ENCODE results near the gene TRA2A.
"Not testable (repeated sequence)": the region's sequence is repeated elsewhere in the genome, so short reads cannot be mapped to it uniquely, and the experiment has no call there.

Gene TRA2A

GRCh38 chr7:23530405-23530804 lies 1.4 kb downstream of the TRA2A start:
- FAIRE-seq (no peak), DNase-seq (ENCODE audit: insufficient read length, low spot score) (no peak)
- TF ChIP-seq, protein P1, sequence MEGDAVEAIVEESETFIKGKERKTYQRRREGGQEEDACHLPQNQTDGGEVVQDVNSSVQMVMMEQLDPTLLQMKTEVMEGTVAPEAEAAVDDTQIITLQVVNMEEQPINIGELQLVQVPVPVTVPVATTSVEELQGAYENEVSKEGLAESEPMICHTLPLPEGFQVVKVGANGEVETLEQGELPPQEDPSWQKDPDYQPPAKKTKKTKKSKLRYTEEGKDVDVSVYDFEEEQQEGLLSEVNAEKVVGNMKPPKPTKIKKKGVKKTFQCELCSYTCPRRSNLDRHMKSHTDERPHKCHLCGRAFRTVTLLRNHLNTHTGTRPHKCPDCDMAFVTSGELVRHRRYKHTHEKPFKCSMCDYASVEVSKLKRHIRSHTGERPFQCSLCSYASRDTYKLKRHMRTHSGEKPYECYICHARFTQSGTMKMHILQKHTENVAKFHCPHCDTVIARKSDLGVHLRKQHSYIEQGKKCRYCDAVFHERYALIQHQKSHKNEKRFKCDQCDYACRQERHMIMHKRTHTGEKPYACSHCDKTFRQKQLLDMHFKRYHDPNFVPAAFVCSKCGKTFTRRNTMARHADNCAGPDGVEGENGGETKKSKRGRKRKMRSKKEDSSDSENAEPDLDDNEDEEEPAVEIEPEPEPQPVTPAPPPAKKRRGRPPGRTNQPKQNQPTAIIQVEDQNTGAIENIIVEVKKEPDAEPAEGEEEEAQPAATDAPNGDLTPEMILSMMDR (IDR thresholded peaks at IDR 0.05; ENCODE audit: insufficient read depth, missing control alignments) = no peak

DNA sequence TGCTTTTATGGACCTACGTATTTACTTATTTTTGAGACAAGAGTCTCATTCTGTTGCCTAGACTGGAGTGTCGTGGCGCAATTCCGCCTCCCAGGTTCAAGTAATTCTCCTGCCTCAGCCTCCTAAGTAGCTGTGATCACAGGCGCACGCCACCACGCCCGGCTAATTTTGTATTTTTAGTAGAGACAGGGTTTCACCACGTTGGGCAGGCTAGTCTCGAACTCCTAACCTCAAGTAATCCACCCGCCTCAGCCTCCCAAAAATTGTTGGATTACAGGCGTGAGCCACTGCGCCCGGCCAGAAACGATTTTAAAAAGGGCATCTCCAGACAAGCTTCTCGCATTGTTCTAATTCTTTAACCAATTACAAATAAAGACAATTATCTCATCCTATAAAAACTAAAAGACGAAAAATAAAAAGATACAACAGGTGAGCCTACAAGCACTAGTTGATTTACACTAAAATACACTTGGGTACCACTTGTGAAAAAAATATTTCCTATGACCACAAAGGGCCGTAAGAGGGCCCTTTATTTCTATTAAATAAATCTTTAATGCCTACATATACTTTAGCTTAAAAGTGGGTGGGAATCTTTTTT lies 2.4 kb downstream of the TRA2A start:
- DNase-seq (ENCODE audit: insufficient read length, low spot score) = no peak
- TF ChIP-seq, protein P1 (IDR thresholded peaks at IDR 0.05; ENCODE audit: insufficient read depth, missing control alignments) = no peak
- FAIRE-seq = no peak

- not testable (repeated sequence) for DNase-seq (ENCODE audit: insufficient read length, low spot score); FAIRE-seq
Observed at GRCh38 chr7:23525611-23526010, 6.2 kb downstream of the TRA2A start.

GRCh38 chr7:23524473-23524872 lies 7.3 kb downstream of the TRA2A start:
- TF ChIP-seq, protein P1 (IDR thresholded peaks at IDR 0.05; ENCODE audit: insufficient read depth, missing control alignments) = no peak
- DNase-seq (ENCODE audit: insufficient read length, low spot score) = no peak
- no peak for FAIRE-seq

DNA sequence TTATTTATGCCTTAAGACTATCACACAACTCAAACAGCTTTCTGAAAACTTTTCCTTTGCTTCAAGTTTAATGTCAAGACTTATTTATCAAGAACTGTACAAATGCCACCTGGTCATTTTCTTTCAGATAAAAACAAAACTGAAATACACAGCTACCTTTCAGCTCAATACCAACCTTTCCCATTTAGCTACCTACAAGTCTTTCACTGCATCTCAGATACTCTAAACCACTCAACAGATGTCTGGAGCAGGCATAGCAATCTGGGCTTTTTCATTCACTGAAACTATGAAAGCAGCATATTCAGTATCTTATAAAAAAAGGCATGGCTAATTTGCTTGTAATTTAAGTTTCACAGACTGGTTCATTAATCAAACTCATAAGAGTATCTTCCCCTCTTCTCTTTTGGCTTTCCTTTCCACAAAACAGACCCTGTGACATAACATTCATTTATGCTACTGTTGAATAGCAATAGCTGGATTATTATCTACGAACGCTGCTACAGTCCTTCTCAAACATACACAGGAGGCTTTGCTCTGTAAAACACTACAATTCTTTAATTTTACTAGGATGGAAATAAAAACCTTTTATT lies 8.2 kb downstream of the TRA2A start:
- no peak for DNase-seq (ENCODE audit: insufficient read length, low spot score)
- peak; percentile 16 for FAIRE-seq
- TF ChIP-seq, protein P1 (IDR thresholded peaks at IDR 0.05; ENCODE audit: insufficient read depth, missing control alignments) = no peak

DNA sequence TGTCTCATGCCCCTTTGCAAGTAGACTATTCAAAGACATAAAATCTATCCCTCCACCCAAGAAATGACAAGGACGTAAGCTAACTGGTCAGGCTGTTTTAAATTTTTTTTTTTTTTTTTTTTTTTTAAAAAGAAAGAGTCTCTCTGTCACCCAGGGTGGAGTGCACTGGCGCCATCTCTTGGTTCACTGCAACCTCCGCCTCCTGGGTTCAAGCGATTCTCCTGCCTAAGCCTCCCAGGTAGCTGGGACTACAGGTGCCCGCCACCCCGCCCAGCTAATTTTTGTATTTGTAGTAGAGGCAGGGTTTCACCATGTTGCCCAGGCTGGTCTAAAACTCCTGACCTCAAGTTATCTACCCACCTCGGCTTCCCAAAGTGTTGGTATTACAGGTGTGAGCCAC lies 11.2 kb downstream of the TRA2A start:
- DNase-seq (ENCODE audit: insufficient read length, low spot score) (no peak), FAIRE-seq (no peak)
- TF ChIP-seq, protein P1 (IDR thresholded peaks at IDR 0.05; ENCODE audit: insufficient read depth, missing control alignments) = peak; percentile 15

- DNase-seq (ENCODE audit: insufficient read length, low spot score) (no peak), FAIRE-seq (no peak)
- TF ChIP-seq, protein P1 (IDR thresholded peaks at IDR 0.05; ENCODE audit: insufficient read depth, missing control alignments) = no peak
Observed at GRCh38 chr7:23514755-23515154, 17.0 kb downstream of the TRA2A start.

GRCh38 chr7:23513746-23514145 lies 18.0 kb downstream of the TRA2A start:
- not testable (repeated sequence) for DNase-seq (ENCODE audit: insufficient read length, low spot score); FAIRE-seq

Measured in D721Med (cell line).